Subcutaneous preadipocyte (primary cell): ENCODE data around the gene METAP1D. TPM values are rescaled to one million over a fixed set of nuclear protein-coding genes. Genes with fewer than 3 reads are reported as not detected.

Source experiments
- total RNA-seq: library from RNA; depleted of rRNA; stranded (reverse); fragments of >200 nt; gene quantifications from 2 replicates; pipeline ENCODE4 v1.2.3, GENCODE V29; 2012

Gene METAP1D
- 12.5 and 15.8 TPM in 2 replicates for total RNA-seq

GRCh38 chr2:171999604-172000469, at the start of gene METAP1D:
TSS of gene METAP1D (plus strand) at chr2:171999953. CDS start at chr2:171999970, 17 bp downstream.

GRCh38 chr2:172085460-172086159, 85.9 kb downstream of the METAP1D start, which contains the start of gene DLX1:
TSS of gene DLX1 (plus strand) at chr2:172085507. CDS start at chr2:172085678, 171 bp downstream.

GRCh38 chr2:172102391-172103359, 102.9 kb downstream of the METAP1D start, which contains the start of gene DLX2:
TSS of gene DLX2 (minus strand) at chr2:172102900. CDS start at chr2:172102538, 362 bp downstream.

Other genes with a start within 250 kb of the METAP1D start
- 22.4 and 24.6 TPM in 2 replicates for gene SLC25A12, start 105.7 kb upstream of the METAP1D start, total RNA-seq
- 35.6 and 42.2 TPM in 2 replicates for gene HAT1, start 77.5 kb upstream of the METAP1D start, total RNA-seq
- gene DLX1, start 85.6 kb downstream of the METAP1D start, total RNA-seq, result under 0.01 and 0.39 TPM in 2 replicates
- gene DLX2, start 102.9 kb downstream of the METAP1D start, total RNA-seq, result 0.20 TPM in 1 of 2 replicates, not detected in the other